CD4-positive, CD25-positive, alpha-beta regulatory T cell (primary cell): ENCODE data around the gene PTTG1IP. TPM values are rescaled to one million over a fixed set of nuclear protein-coding genes. Genes with fewer than 3 reads are reported as not detected.

ENCODE experiments used
- ATAC-seq, 2 donors: fragments of 150-1000 bp; cut with Tn5 transposase; one replicate each; pipeline ENCODE4 v1.10.0; 2021; ENCODE audit warnings: low read depth in 2 of 2, moderate number of reproducible peaks in 2 of 2, moderate library complexity in 1 of 2
- DNase-seq, 3 donors: peaks; one replicate each; pipeline versions ENCODE4 v3.0.0 to v3.0.0-alpha.2; 2012 to 2022; ENCODE audit warnings: mixed read lengths in 1 of 3
- H3K27ac ChIP-seq: one replicate; pipeline ENCODE4 v1.7.0; 2013; ENCODE audit warnings: mild to moderate bottlenecking, low read length; ENCODE audit not compliant: insufficient read depth, poor library complexity, severe bottlenecking
- H3K27me3 ChIP-seq: one replicate; pipeline ENCODE4 v1.7.0; 2013; ENCODE audit warnings: low read length; ENCODE audit not compliant: control insufficient read depth, insufficient read depth
- H3K36me3 ChIP-seq: one replicate; pipeline ENCODE4 v1.7.0; 2013; ENCODE audit warnings: mild to moderate bottlenecking, low read length, moderate library complexity; ENCODE audit not compliant: control insufficient read depth, insufficient read depth
- H3K4me1 ChIP-seq: 2 replicates; pipeline ENCODE4 v1.7.0; 2013; ENCODE audit warnings: mild to moderate bottlenecking, low read length; ENCODE audit not compliant: insufficient read depth, control insufficient read depth, poor library complexity, severe bottlenecking
- H3K4me3 ChIP-seq: one replicate; pipeline ENCODE4 v1.7.0; 2013; ENCODE audit warnings: low read depth, mild to moderate bottlenecking, low read length, moderate library complexity
- H3K9me3 ChIP-seq, 2 experiments: 1 replicate in 1 of 2; 2 replicates in 1 of 2; pipeline ENCODE4 v1.7.0; 2013; ENCODE audit warnings: low read length in 2 of 2, mild to moderate bottlenecking in 1 of 2, moderate library complexity in 1 of 2; ENCODE audit not compliant: control insufficient read depth in 2 of 2
- H3K27ac Mint-ChIP-seq, 3 donors: one replicate each; pipeline ENCODE4 v1.8.0; 2020 to 2022; ENCODE audit warnings: mild to moderate bottlenecking in 3 of 3, mixed read lengths in 3 of 3, moderate library complexity in 2 of 3
- H3K27me3 Mint-ChIP-seq: one replicate; pipeline ENCODE4 v1.8.0; 2022; ENCODE audit warnings: mild to moderate bottlenecking, mixed read lengths
- H3K36me3 Mint-ChIP-seq: one replicate; pipeline ENCODE4 v1.8.0; 2020; ENCODE audit warnings: mixed read lengths
- H3K4me1 Mint-ChIP-seq, 4 donors: one replicate each; pipeline ENCODE4 v1.8.0; 2020 to 2022; ENCODE audit warnings: mixed read lengths in 4 of 4, mild to moderate bottlenecking in 1 of 4
- H3K4me3 Mint-ChIP-seq, 4 donors: one replicate each; pipeline ENCODE4 v1.8.0; 2020 to 2022; ENCODE audit warnings: mild to moderate bottlenecking in 4 of 4, mixed read lengths in 4 of 4, moderate library complexity in 3 of 4
- H3K9me3 Mint-ChIP-seq, 7 donors: one replicate each; pipeline ENCODE4 v1.8.0; 2020 to 2022; ENCODE audit warnings: mixed read lengths in 7 of 7, mild to moderate bottlenecking in 3 of 7, moderate library complexity in 2 of 7
- polyA plus RNA-seq, 4 donors: library from polyadenylated mRNA; unstranded; fragments of 300-500 nt; fragmentation: Illumina TruSeq; gene quantifications; one replicate each; pipeline ENCODE4 v1.2.3, GENCODE V29; 2021
- total RNA-seq: library from RNA; stranded (reverse); gene quantifications from one replicate; pipeline ENCODE4 v1.2.3, GENCODE V29; 2022

The PTTG1IP gene
- total and polyA plus RNA-seq, 5 donors from 2014 or later, result 78.5 to 100 (median 95.6) TPM

GRCh38 chr21:44897326-44898010 lies 24.0 kb upstream of the PTTG1IP start:
- no peaks in the 10 kb centered on the region for H3K9me3 ChIP-seq
- no peaks in the 10 kb centered on the region for H3K27me3 Mint-ChIP-seq
- peaks cover 25% of the 10 kb centered on the region for H3K36me3 Mint-ChIP-seq
- no peak overlapping the region for H3K27ac ChIP-seq
- no peaks in the 10 kb centered on the region for H3K9me3 Mint-ChIP-seq
- peaks cover 61% of the 10 kb centered on the region for H3K36me3 ChIP-seq
- no peak overlapping the region for H3K4me3 ChIP-seq
- no peak overlapping the region for H3K27ac Mint-ChIP-seq
- H3K27me3 ChIP-seq, result no peaks in the 10 kb centered on the region
- DNase-seq, result peak in 1 of 3 donors; percentile 52
- peaks cover 0 to 17% (median 7%) of the 10 kb centered on the region in 4 donors for H3K4me1 Mint-ChIP-seq
- peaks cover 2% of the 10 kb centered on the region for H3K4me1 ChIP-seq
- no peak overlapping the region for H3K4me3 Mint-ChIP-seq
- no peak for ATAC-seq

GRCh38 chr21:44896561-44897286 lies 23.2 kb upstream of the PTTG1IP start:
- H3K27me3 ChIP-seq, result no peaks in the 10 kb centered on the region
- H3K9me3 ChIP-seq, result no peaks in the 10 kb centered on the region
- H3K9me3 Mint-ChIP-seq, result no peaks in the 10 kb centered on the region
- ATAC-seq (no peak), DNase-seq (no peak)
- H3K27me3 Mint-ChIP-seq, result no peaks in the 10 kb centered on the region
- peaks cover 2% of the 10 kb centered on the region for H3K4me1 ChIP-seq
- H3K4me3 ChIP-seq, result no peak overlapping the region
- H3K36me3 ChIP-seq, result peaks cover 57% of the 10 kb centered on the region
- H3K27ac Mint-ChIP-seq, result no peak overlapping the region
- no peak overlapping the region for H3K27ac ChIP-seq
- no peak overlapping the region for H3K4me3 Mint-ChIP-seq
- peaks cover 0 to 22% (median 9%) of the 10 kb centered on the region in 4 donors for H3K4me1 Mint-ChIP-seq
- H3K36me3 Mint-ChIP-seq, result peaks cover 19% of the 10 kb centered on the region

- Mint-ChIP-seq H3K4me1 (peaks cover 0 to 22% (median 9%) of the 10 kb centered on the region in 4 donors), H3K36me3 (peaks cover 15% of the 10 kb centered on the region), H3K27ac (peak overlapping the region in 1 of 3 donors; percentile 91), H3K9me3 (no peaks in the 10 kb centered on the region), H3K27me3 (no peaks in the 10 kb centered on the region), H3K4me3 (no peak overlapping the region)
- peaks cover 55% of the 10 kb centered on the region for H3K36me3 ChIP-seq
- H3K27me3 ChIP-seq, result no peaks in the 10 kb centered on the region
- H3K27ac ChIP-seq, result no peak overlapping the region
- DNase-seq (no peak), ATAC-seq (no peak)
- H3K9me3 ChIP-seq, result no peaks in the 10 kb centered on the region
- peaks cover 2% of the 10 kb centered on the region for H3K4me1 ChIP-seq
- H3K4me3 ChIP-seq, result no peak overlapping the region
Observed at GRCh38 chr21:44895859-44896258, 22.4 kb upstream of the PTTG1IP start.

GRCh38 chr21:44894687-44895302 lies 21.3 kb upstream of the PTTG1IP start:
- Histone ChIP-seq H3K9me3 (no peaks in the 10 kb centered on the region), H3K27me3 (no peaks in the 10 kb centered on the region), H3K4me3 (no peak overlapping the region), H3K4me1 (peaks cover 2% of the 10 kb centered on the region), H3K27ac (no peak overlapping the region), H3K36me3 (peaks cover 54% of the 10 kb centered on the region)
- ATAC-seq, result no peak
- Mint-ChIP-seq H3K9me3 (no peaks in the 10 kb centered on the region), H3K36me3 (peaks cover 15% of the 10 kb centered on the region), H3K4me1 (peaks cover 0 to 22% (median 9%) of the 10 kb centered on the region in 4 donors), H3K27me3 (no peaks in the 10 kb centered on the region), H3K27ac (no peak overlapping the region), H3K4me3 (no peak overlapping the region)
- no peak for DNase-seq

- Mint-ChIP-seq H3K36me3 (peaks cover 15% of the 10 kb centered on the region), H3K9me3 (no peaks in the 10 kb centered on the region), H3K4me1 (peaks cover 0 to 22% (median 9%) of the 10 kb centered on the region in 4 donors), H3K27me3 (no peaks in the 10 kb centered on the region), H3K27ac (peak overlapping the region in 2 of 3 donors; percentile 50 to 70), H3K4me3 (peak overlapping the region in 1 of 4 donors; percentile 52)
- ATAC-seq (no peak), DNase-seq (no peak)
- H3K4me3 ChIP-seq, result no peak overlapping the region
- peaks cover 2% of the 10 kb centered on the region for H3K4me1 ChIP-seq
- H3K27ac ChIP-seq, result no peak overlapping the region
- no peaks in the 10 kb centered on the region for H3K27me3 ChIP-seq
- peaks cover 54% of the 10 kb centered on the region for H3K36me3 ChIP-seq
- no peaks in the 10 kb centered on the region for H3K9me3 ChIP-seq
Observed at GRCh38 chr21:44893948-44894656, 20.6 kb upstream of the PTTG1IP start.

GRCh38 chr21:44893278-44893556 lies 19.7 kb upstream of the PTTG1IP start:
- Histone ChIP-seq H3K27me3 (no peaks in the 10 kb centered on the region), H3K4me3 (no peak overlapping the region), H3K27ac (peak overlapping the region; percentile 29), H3K4me1 (peaks cover 2% of the 10 kb centered on the region), H3K9me3 (no peaks in the 10 kb centered on the region), H3K36me3 (peaks cover 49% of the 10 kb centered on the region)
- ATAC-seq (no peak), DNase-seq (no peak)
- H3K27ac Mint-ChIP-seq, result no peak overlapping the region
- H3K9me3 Mint-ChIP-seq, result no peaks in the 10 kb centered on the region
- no peak overlapping the region for H3K4me3 Mint-ChIP-seq
- no peaks in the 10 kb centered on the region for H3K27me3 Mint-ChIP-seq
- H3K4me1 Mint-ChIP-seq, result peaks cover 0 to 18% (median 8%) of the 10 kb centered on the region in 4 donors
- peaks cover 10% of the 10 kb centered on the region for H3K36me3 Mint-ChIP-seq

GRCh38 chr21:44892536-44893277 lies 19.2 kb upstream of the PTTG1IP start:
- peaks cover 7% of the 10 kb centered on the region for H3K36me3 Mint-ChIP-seq
- peak overlapping the region; percentile 11 to 77 (median 38) for H3K27ac Mint-ChIP-seq
- DNase-seq (peak; percentile 60 to 79 (median 76)), ATAC-seq (peak; percentile 78 to 80)
- no peaks in the 10 kb centered on the region for H3K9me3 Mint-ChIP-seq
- no peak overlapping the region for H3K4me3 ChIP-seq
- no peaks in the 10 kb centered on the region for H3K9me3 ChIP-seq
- peak overlapping the region; percentile 29 for H3K27ac ChIP-seq
- H3K4me3 Mint-ChIP-seq, result peak overlapping the region in 1 of 4 donors; percentile 54
- H3K4me1 Mint-ChIP-seq, result peaks cover 0 to 18% (median 8%) of the 10 kb centered on the region in 4 donors
- peaks cover 48% of the 10 kb centered on the region for H3K36me3 ChIP-seq
- peaks cover 2% of the 10 kb centered on the region for H3K4me1 ChIP-seq
- no peaks in the 10 kb centered on the region for H3K27me3 ChIP-seq
- H3K27me3 Mint-ChIP-seq, result no peaks in the 10 kb centered on the region
